Measurements from ENCODE around the gene HMCN2. TPM values are rescaled to one million over a fixed set of nuclear protein-coding genes. Genes with fewer than 3 reads are reported as not detected.
"Not testable (repeated sequence)": the region's sequence is repeated elsewhere in the genome, so short reads cannot be mapped to it uniquely, and the experiment has no call there.

The HMCN2 gene
- total RNA-seq, 1 experiment from 2014 or later = under 0.01 TPM

GRCh38 chr9:130330202-130330862, 64.8 kb downstream of the HMCN2 start:
- DNase-seq (ENCODE audit: low spot score) = no peak

- no peak for DNase-seq (ENCODE audit: low spot score)
These were observed 65.5 kb downstream of the HMCN2 start for GRCh38 chr9:130331061-130331460.

GRCh38 chr9:130331573-130331972, 66.0 kb downstream of the HMCN2 start:
- DNase-seq (ENCODE audit: low spot score) = no peak

- DNase-seq (ENCODE audit: low spot score) = no peak
These were observed 66.9 kb downstream of the HMCN2 start for GRCh38 chr9:130332384-130332926.

GRCh38 chr9:130333041-130333711, 67.6 kb downstream of the HMCN2 start:
- DNase-seq (ENCODE audit: low spot score) = no peak

- DNase-seq (ENCODE audit: low spot score) = no peak
These were observed 68.1 kb downstream of the HMCN2 start for GRCh38 chr9:130333712-130334062.

GRCh38 chr9:130334915-130335314, 69.4 kb downstream of the HMCN2 start:
- no peak for DNase-seq (ENCODE audit: low spot score)

GRCh38 chr9:130336027-130336610, 70.6 kb downstream of the HMCN2 start:
- DNase-seq (ENCODE audit: low spot score) = no peak

- no peak for DNase-seq (ENCODE audit: low spot score)
These were observed 71.3 kb downstream of the HMCN2 start for GRCh38 chr9:130336885-130337284.

GRCh38 chr9:130337318-130337717, 71.8 kb downstream of the HMCN2 start:
- no peak for DNase-seq (ENCODE audit: low spot score)

- DNase-seq (ENCODE audit: low spot score) = no peak
These were observed 72.3 kb downstream of the HMCN2 start for GRCh38 chr9:130337784-130338380.

- not testable (repeated sequence) for DNase-seq (ENCODE audit: low spot score)
These were observed 73.3 kb downstream of the HMCN2 start for GRCh38 chr9:130338891-130339290.

GRCh38 chr9:130339306-130339705, 73.7 kb downstream of the HMCN2 start:
- no peak for DNase-seq (ENCODE audit: low spot score)

GRCh38 chr9:130340011-130340410, 74.5 kb downstream of the HMCN2 start:
- no peak for DNase-seq (ENCODE audit: low spot score)

GRCh38 chr9:130340557-130340956, 75.0 kb downstream of the HMCN2 start:
- DNase-seq (ENCODE audit: low spot score) = not testable (repeated sequence)

GRCh38 chr9:130341128-130341527, 75.6 kb downstream of the HMCN2 start:
- no peak for DNase-seq (ENCODE audit: low spot score)

- DNase-seq (ENCODE audit: low spot score) = no peak
These were observed 76.5 kb downstream of the HMCN2 start for GRCh38 chr9:130341839-130342713.

- no peak for DNase-seq (ENCODE audit: low spot score)
These were observed 77.1 kb downstream of the HMCN2 start for GRCh38 chr9:130342714-130343085.

- DNase-seq (ENCODE audit: low spot score) = no peak
These were observed 77.9 kb downstream of the HMCN2 start for GRCh38 chr9:130343445-130343918.

GRCh38 chr9:130344366-130344765, 78.8 kb downstream of the HMCN2 start:
- DNase-seq (ENCODE audit: low spot score) = no peak

Measured in HT-29 (cell line).